H9 (cell line): ENCODE results near the gene ABR. TPM values are rescaled to one million over a fixed set of nuclear protein-coding genes. Genes with fewer than 3 reads are reported as not detected.

ENCODE experiments used
- DNase-seq: peaks from one replicate; pipeline ENCODE4 v3.0.0-alpha.2; 2017
- H2AFZ ChIP-seq: one replicate; pipeline ENCODE4 v1.6.1; 2013; ENCODE audit warnings: mild to moderate bottlenecking, low read length, control low read depth, moderate library complexity
- H2AK5ac ChIP-seq: 2 replicates; pipeline ENCODE4 v1.6.1; 2013; ENCODE audit warnings: low read length, control low read depth, mixed read lengths; ENCODE audit not compliant: insufficient read length
- H2BK120ac ChIP-seq: one replicate; pipeline ENCODE4 v1.6.1; 2013; ENCODE audit warnings: low read depth, mild to moderate bottlenecking, low read length, control low read depth, inconsistent platforms; ENCODE audit not compliant: poor library complexity, severe bottlenecking
- H2BK12ac ChIP-seq: 2 replicates; pipeline ENCODE4 v1.6.1; 2013; ENCODE audit warnings: low read length, control low read depth, mixed read lengths, low read depth; ENCODE audit not compliant: insufficient read length
- H2BK15ac ChIP-seq: 2 replicates; pipeline ENCODE4 v1.6.1; 2013; ENCODE audit warnings: low read depth, low read length, control low read depth
- H2BK20ac ChIP-seq: one replicate; pipeline ENCODE4 v1.6.1; 2013; ENCODE audit warnings: low read depth, mild to moderate bottlenecking, low read length, control low read depth, inconsistent platforms; ENCODE audit not compliant: poor library complexity, severe bottlenecking
- H2BK5ac ChIP-seq: 2 replicates; pipeline ENCODE4 v1.6.1; 2013; ENCODE audit warnings: low read length, control low read depth, mixed read lengths; ENCODE audit not compliant: insufficient read length
- H3K14ac ChIP-seq: 2 replicates; pipeline ENCODE4 v1.6.1; 2013; ENCODE audit warnings: low read length, control low read depth; ENCODE audit not compliant: insufficient read depth
- H3K18ac ChIP-seq: 2 replicates; pipeline ENCODE4 v1.6.1; 2013; ENCODE audit warnings: low read depth, mild to moderate bottlenecking, mixed read lengths, low read length, control low read depth; ENCODE audit not compliant: insufficient read length
- H3K23ac ChIP-seq: 2 replicates; pipeline ENCODE4 v1.6.1; 2013; ENCODE audit warnings: low read length, control low read depth, mixed read lengths, low read depth; ENCODE audit not compliant: insufficient read length
- H3K23me2 ChIP-seq: 2 replicates; pipeline ENCODE4 v1.6.1; 2013; ENCODE audit warnings: low read depth, mild to moderate bottlenecking, mixed read lengths, low read length, control low read depth; ENCODE audit not compliant: insufficient read length, poor library complexity, severe bottlenecking
- H3K27ac ChIP-seq: 2 replicates; pipeline ENCODE4 v1.5.1; 2013; ENCODE audit warnings: low read length, control low read depth, mixed read lengths, low read depth; ENCODE audit not compliant: insufficient read length
- H3K27me3 ChIP-seq: 2 replicates; pipeline ENCODE4 v1.6.1; 2013; ENCODE audit warnings: low read length, control low read depth, inconsistent platforms; ENCODE audit not compliant: insufficient read depth
- H3K4ac ChIP-seq: 2 replicates; pipeline ENCODE4 v1.6.1; 2013; ENCODE audit warnings: low read depth, mild to moderate bottlenecking, control low read depth, inconsistent platforms, low read length, moderate library complexity
- H3K4me1 ChIP-seq: 2 replicates; pipeline ENCODE4 v1.6.1; 2013; ENCODE audit warnings: low read length, control low read depth, inconsistent platforms; ENCODE audit not compliant: insufficient read depth
- H3K4me2 ChIP-seq: 2 replicates; pipeline ENCODE4 v1.6.1; 2013; ENCODE audit warnings: low read length, control low read depth, mixed read lengths; ENCODE audit not compliant: insufficient read length, insufficient read depth
- H3K56ac ChIP-seq: 2 replicates; pipeline ENCODE4 v1.6.1; 2013; ENCODE audit warnings: low read depth, mild to moderate bottlenecking, mixed read lengths, low read length, control low read depth; ENCODE audit not compliant: insufficient read length
- H3K79me1 ChIP-seq: 2 replicates; pipeline ENCODE4 v1.6.1; 2013; ENCODE audit warnings: low read depth, mild to moderate bottlenecking, moderate library complexity, low read length, control low read depth, inconsistent platforms; ENCODE audit not compliant: insufficient read depth, poor library complexity, severe bottlenecking
- H3K79me2 ChIP-seq: 2 replicates; pipeline ENCODE4 v1.6.1; 2013; ENCODE audit warnings: low read length, control low read depth, inconsistent platforms; ENCODE audit not compliant: insufficient read depth
- H3K9ac ChIP-seq: 2 replicates; pipeline ENCODE4 v1.6.1; 2013; ENCODE audit warnings: low read length, control low read depth, mixed read lengths; ENCODE audit not compliant: insufficient read length; ENCODE audit errors: extremely low read depth
- H3K9me3 ChIP-seq: one replicate; pipeline ENCODE4 v1.6.1; 2013; ENCODE audit warnings: low read depth, low read length, inconsistent platforms; ENCODE audit not compliant: control insufficient read depth
- H3T11ph ChIP-seq: one replicate; pipeline ENCODE4 v1.6.1; 2013; ENCODE audit warnings: mild to moderate bottlenecking, low read length, control low read depth, inconsistent platforms
- H4K20me1 ChIP-seq: one replicate; pipeline ENCODE4 v1.6.1; 2013; ENCODE audit not compliant: control insufficient read depth, insufficient read length, insufficient read depth
- H4K5ac ChIP-seq: 2 replicates; pipeline ENCODE4 v1.6.1; 2013; ENCODE audit warnings: low read depth, mild to moderate bottlenecking, mixed read lengths, low read length, control low read depth; ENCODE audit not compliant: insufficient read length
- H4K8ac ChIP-seq: replicated peaks from 2 replicates; pipeline ENCODE4 v1.6.1; 2013; ENCODE audit warnings: low read length, control low read depth, mixed read lengths, low read depth; ENCODE audit not compliant: insufficient read length
- H4K91ac ChIP-seq: 2 replicates; pipeline ENCODE4 v1.6.1; 2013; ENCODE audit warnings: low read depth, mild to moderate bottlenecking, moderate library complexity, mixed read lengths, low read length, control low read depth; ENCODE audit not compliant: insufficient read length
- H3K27ac Mint-ChIP-seq, 3 experiments: 2 replicates in 2 of 3; 3 replicates in 1 of 3; pipeline ENCODE4 v1.8.0; 2020 to 2021; ENCODE audit warnings: mixed read lengths in 3 of 3, mild to moderate bottlenecking in 1 of 3, moderate library complexity in 1 of 3
- H3K27me3 Mint-ChIP-seq: 2 replicates; pipeline ENCODE4 v1.8.0; 2021; ENCODE audit warnings: low read depth, mild to moderate bottlenecking, moderate library complexity, mixed read lengths
- H3K36me3 Mint-ChIP-seq, 3 experiments: 2 replicates in 2 of 3; 3 replicates in 1 of 3; pipeline ENCODE4 v1.8.0; 2020 to 2021; ENCODE audit warnings: low read depth in 3 of 3, mixed read lengths in 3 of 3; ENCODE audit not compliant: insufficient read depth in 1 of 3
- H3K4me1 Mint-ChIP-seq, 2 experiments: 2 replicates each; pipeline ENCODE4 v1.8.0; 2020; ENCODE audit warnings: mixed read lengths in 2 of 2
- H3K4me3 Mint-ChIP-seq, 2 experiments: 2 replicates in 1 of 2; 3 replicates in 1 of 2; pipeline ENCODE4 v1.8.0; 2020 to 2021; ENCODE audit warnings: mild to moderate bottlenecking in 2 of 2, mixed read lengths in 2 of 2, moderate library complexity in 1 of 2
- H3K9me3 Mint-ChIP-seq, 2 experiments: 2 replicates in 1 of 2; 3 replicates in 1 of 2; pipeline ENCODE4 v1.8.0; 2020; ENCODE audit warnings: mild to moderate bottlenecking in 2 of 2, mixed read lengths in 2 of 2, moderate library complexity in 1 of 2
- WGBS: extraction: QIAGEN DNeasy Blood & Tissue Kit; methylation state at CpG from one replicate; pipeline ENCODE4 v1.1.7; 2013; ENCODE audit warnings: missing lambda C conversion rate, low lambda C conversion rate, mixed read lengths; ENCODE audit not compliant: insufficient read length; ENCODE audit errors: extremely low coverage; 5-methylcytosine and 5-hydroxymethylcytosine counted together
- total RNA-seq: library from RNA; stranded (reverse); gene quantifications from 2 replicates; pipeline ENCODE4 v1.2.1, GENCODE V29; 2021
- TF ChIP-seq, protein P1 (sequence below): fragments of 200-600 bp; sonication (generic); conservative IDR thresholded peaks from 3 replicates; pipeline ENCODE4 v1.8.0; 2021; ENCODE audit warnings: antibody characterized with exemption, mild to moderate bottlenecking

Gene ABR
- total RNA-seq, 1 experiment from 2014 or later = 34.7 TPM

DNA sequence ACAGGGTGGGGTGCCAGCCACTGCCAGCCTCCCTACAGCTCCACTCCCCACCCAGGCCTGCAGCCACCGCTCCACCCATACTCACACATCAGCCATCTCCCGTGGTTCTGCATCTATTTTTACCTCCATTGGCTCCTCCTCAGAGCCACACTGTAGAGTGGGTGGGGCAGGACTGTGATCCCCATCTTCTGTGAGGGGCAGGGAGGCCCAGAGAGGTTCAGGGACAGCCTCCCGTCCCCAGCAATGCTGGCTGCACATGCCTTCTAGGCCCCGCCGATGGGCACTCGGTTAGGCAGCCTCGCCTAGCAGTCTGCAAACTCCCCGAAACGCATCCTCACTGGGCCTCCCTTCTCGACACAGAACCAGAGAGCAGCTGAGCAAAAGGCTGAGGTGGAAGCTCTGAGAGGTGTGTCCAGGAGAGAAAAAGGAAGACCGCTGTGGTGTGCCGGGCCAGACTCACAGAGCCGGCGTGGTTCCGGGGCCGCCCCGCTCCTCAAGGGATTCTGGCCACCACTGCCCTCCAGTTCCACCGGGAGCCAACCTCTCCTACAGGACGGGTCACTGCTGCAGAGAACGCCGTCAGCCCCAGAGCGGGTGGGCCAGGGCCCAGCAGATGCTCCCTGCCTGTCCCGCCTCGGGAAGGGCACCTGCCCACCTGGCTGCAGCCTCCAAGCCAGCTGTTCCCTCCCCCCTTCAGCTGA is 71.9 kb downstream of the ABR start:
- Mint-ChIP-seq H3K36me3 (peaks cover 0 to 4% (median 0%) of the 10 kb centered on the region in 3 experiments; a peak in 4 of 7 replicates), H3K27ac (no peak overlapping the region), H3K27me3 (peaks cover 34% of the 10 kb centered on the region), H3K4me3 (peak overlapping the region; percentile 51 to 75), H3K4me1 (peaks cover 21 to 40% of the 10 kb centered on the region in 2 experiments), H3K9me3 (no peaks in the 10 kb centered on the region; a peak in 1 of 5 replicates)
- Histone ChIP-seq H3K9me3 (no peaks in the 10 kb centered on the region), H2AK5ac (no peak overlapping the region), H3K56ac (no peak overlapping the region), H3K27me3 (no peaks in the 10 kb centered on the region; the same call in 1 of the 2 replicates), H3K79me1 (no peaks in the 10 kb centered on the region), H2BK120ac (no peak overlapping the region), H3K14ac (no peak overlapping the region), H3K9ac (no peak overlapping the region), H3T11ph (no peak overlapping the region), H2AFZ (no peak overlapping the region), H3K4me2 (peak overlapping the region; percentile 32), H3K27ac (no peak overlapping the region), H4K20me1 (no peaks in the 10 kb centered on the region), H2BK20ac (no peak overlapping the region), H3K79me2 (no peaks in the 10 kb centered on the region), H3K23me2 (peaks cover 4% of the 10 kb centered on the region), H4K5ac (no peak overlapping the region), H4K8ac (no peak overlapping the region), H3K23ac (no peak overlapping the region), H2BK5ac (no peak overlapping the region), H2BK15ac (no peak overlapping the region), H2BK12ac (no peak overlapping the region), H3K18ac (no peak overlapping the region), H3K4ac (no peak overlapping the region), H3K4me1 (peaks cover 5% of the 10 kb centered on the region; the same call in 1 of the 2 replicates), H4K91ac (no peak overlapping the region)
- TF ChIP-seq, protein P1, sequence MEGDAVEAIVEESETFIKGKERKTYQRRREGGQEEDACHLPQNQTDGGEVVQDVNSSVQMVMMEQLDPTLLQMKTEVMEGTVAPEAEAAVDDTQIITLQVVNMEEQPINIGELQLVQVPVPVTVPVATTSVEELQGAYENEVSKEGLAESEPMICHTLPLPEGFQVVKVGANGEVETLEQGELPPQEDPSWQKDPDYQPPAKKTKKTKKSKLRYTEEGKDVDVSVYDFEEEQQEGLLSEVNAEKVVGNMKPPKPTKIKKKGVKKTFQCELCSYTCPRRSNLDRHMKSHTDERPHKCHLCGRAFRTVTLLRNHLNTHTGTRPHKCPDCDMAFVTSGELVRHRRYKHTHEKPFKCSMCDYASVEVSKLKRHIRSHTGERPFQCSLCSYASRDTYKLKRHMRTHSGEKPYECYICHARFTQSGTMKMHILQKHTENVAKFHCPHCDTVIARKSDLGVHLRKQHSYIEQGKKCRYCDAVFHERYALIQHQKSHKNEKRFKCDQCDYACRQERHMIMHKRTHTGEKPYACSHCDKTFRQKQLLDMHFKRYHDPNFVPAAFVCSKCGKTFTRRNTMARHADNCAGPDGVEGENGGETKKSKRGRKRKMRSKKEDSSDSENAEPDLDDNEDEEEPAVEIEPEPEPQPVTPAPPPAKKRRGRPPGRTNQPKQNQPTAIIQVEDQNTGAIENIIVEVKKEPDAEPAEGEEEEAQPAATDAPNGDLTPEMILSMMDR = no peak
- DNase-seq = no peak
- WGBS = no CpG with 5 or more reads among the region's 24 CpGs
